ENCODE results near the gene ZSCAN22. TPM values are rescaled to one million over a fixed set of nuclear protein-coding genes. Genes with fewer than 3 reads are reported as not detected.
A peak's percentile ranks its signal among the peaks of the same experiment; 100 is the strongest.

ZSCAN22 gene
- total and polyA plus RNA-seq, 2 of the 13 experiments (the other 11 are each of a cell fraction or from before 2014, with no cell fraction given) = 2.5 to 3.5 TPM

GRCh38 chr19:58380662-58381459 lies 54.1 kb downstream of the ZSCAN22 start, which contains the start of gene ZNF837 (continued):
- TF ChIP-seq ZNF704 (CRISPR knock-in tag; IDR thresholded peaks at IDR 0.05; ENCODE audit: borderline replicate concordance) (0 out of 2 replicates have a peak, but pooled peaks have one; percentile 86), ZNF569 (CRISPR knock-in tag; IDR thresholded peaks at IDR 0.05; ENCODE audit: borderline replicate concordance) (no peak), ZNF414 (CRISPR knock-in tag; IDR thresholded peaks at IDR 0.05) (peak; percentile 96), TBX3 (IDR thresholded peaks at IDR 0.05; ENCODE audit: borderline replicate concordance) (peak; percentile 84; the same call in 1 of the 2 replicates), THRA (CRISPR knock-in tag; IDR thresholded peaks at IDR 0.05; ENCODE audit: borderline replicate concordance) (peak; percentile 73), ZNF225 (CRISPR knock-in tag; IDR thresholded peaks at IDR 0.05) (peak; percentile 94), ZNF432 (CRISPR knock-in tag; IDR thresholded peaks at IDR 0.05; ENCODE audit: borderline replicate concordance) (0 out of 2 replicates have a peak, but pooled peaks have one; percentile 21), ZNF503 (CRISPR knock-in tag; IDR thresholded peaks at IDR 0.05) (peak; percentile 58), MAZ (IDR thresholded peaks at IDR 0.05; ENCODE audit: borderline replicate concordance, low read depth, low read length) (peak; percentile 91), MAZ (CRISPR knock-in tag; IDR thresholded peaks at IDR 0.05; ENCODE audit: low read depth) (peak; percentile 89; the same call in 1 of the 2 replicates), ZNF616 (CRISPR knock-in tag; IDR thresholded peaks at IDR 0.05; ENCODE audit: low read depth) (peak; percentile 93; the same call in 1 of the 2 replicates), ZBTB14 (CRISPR knock-in tag; IDR thresholded peaks at IDR 0.05) (peak; percentile 68), MBD4 (IDR thresholded peaks at IDR 0.05; ENCODE audit: borderline replicate concordance, low read length) (no peak), ZNF580 (CRISPR knock-in tag; IDR thresholded peaks at IDR 0.05; ENCODE audit: borderline replicate concordance, low read depth) (peak; percentile 89; the same call in 1 of the 2 replicates), ZNF430 (CRISPR knock-in tag; IDR thresholded peaks at IDR 0.05) (peak; percentile 71; the same call in 1 of the 2 replicates), PRMT3 (CRISPR knock-in tag; IDR thresholded peaks at IDR 0.05; ENCODE audit: borderline replicate concordance, low read depth) (no peak)
